ENCODE data around the gene GPLD1.

- TF ChIP-seq CTCF (IDR thresholded peaks at IDR 0.05) (no peak), POLR2A (IDR thresholded peaks at IDR 0.05) (no peak)
Observed at GRCh38 chr6:24415753-24416152, 73.6 kb downstream of the GPLD1 start.
